H9 (cell line): Measurements from ENCODE around the gene CRMP1. TPM values are rescaled to one million over a fixed set of nuclear protein-coding genes. Genes with fewer than 3 reads are reported as not detected.

Experiments used
- DNase-seq: peaks from one replicate; pipeline ENCODE4 v3.0.0-alpha.2; 2017
- H2AFZ ChIP-seq: one replicate; pipeline ENCODE4 v1.6.1; 2013; ENCODE audit warnings: mild to moderate bottlenecking, low read length, control low read depth, moderate library complexity
- H2AK5ac ChIP-seq: 2 replicates; pipeline ENCODE4 v1.6.1; 2013; ENCODE audit warnings: low read length, control low read depth, mixed read lengths; ENCODE audit not compliant: insufficient read length
- H2BK120ac ChIP-seq: one replicate; pipeline ENCODE4 v1.6.1; 2013; ENCODE audit warnings: low read depth, mild to moderate bottlenecking, low read length, control low read depth, inconsistent platforms; ENCODE audit not compliant: poor library complexity, severe bottlenecking
- H2BK12ac ChIP-seq: 2 replicates; pipeline ENCODE4 v1.6.1; 2013; ENCODE audit warnings: low read length, control low read depth, mixed read lengths, low read depth; ENCODE audit not compliant: insufficient read length
- H2BK15ac ChIP-seq: 2 replicates; pipeline ENCODE4 v1.6.1; 2013; ENCODE audit warnings: low read depth, low read length, control low read depth
- H2BK20ac ChIP-seq: one replicate; pipeline ENCODE4 v1.6.1; 2013; ENCODE audit warnings: low read depth, mild to moderate bottlenecking, low read length, control low read depth, inconsistent platforms; ENCODE audit not compliant: poor library complexity, severe bottlenecking
- H2BK5ac ChIP-seq: 2 replicates; pipeline ENCODE4 v1.6.1; 2013; ENCODE audit warnings: low read length, control low read depth, mixed read lengths; ENCODE audit not compliant: insufficient read length
- H3K14ac ChIP-seq: 2 replicates; pipeline ENCODE4 v1.6.1; 2013; ENCODE audit warnings: low read length, control low read depth; ENCODE audit not compliant: insufficient read depth
- H3K18ac ChIP-seq: 2 replicates; pipeline ENCODE4 v1.6.1; 2013; ENCODE audit warnings: low read depth, mild to moderate bottlenecking, mixed read lengths, low read length, control low read depth; ENCODE audit not compliant: insufficient read length
- H3K23ac ChIP-seq: 2 replicates; pipeline ENCODE4 v1.6.1; 2013; ENCODE audit warnings: low read length, control low read depth, mixed read lengths, low read depth; ENCODE audit not compliant: insufficient read length
- H3K23me2 ChIP-seq: 2 replicates; pipeline ENCODE4 v1.6.1; 2013; ENCODE audit warnings: low read depth, mild to moderate bottlenecking, mixed read lengths, low read length, control low read depth; ENCODE audit not compliant: insufficient read length, poor library complexity, severe bottlenecking
- H3K27ac ChIP-seq: 2 replicates; pipeline ENCODE4 v1.5.1; 2013; ENCODE audit warnings: low read length, control low read depth, mixed read lengths, low read depth; ENCODE audit not compliant: insufficient read length
- H3K27me3 ChIP-seq: 2 replicates; pipeline ENCODE4 v1.6.1; 2013; ENCODE audit warnings: low read length, control low read depth, inconsistent platforms; ENCODE audit not compliant: insufficient read depth
- H3K4ac ChIP-seq: 2 replicates; pipeline ENCODE4 v1.6.1; 2013; ENCODE audit warnings: low read depth, mild to moderate bottlenecking, control low read depth, inconsistent platforms, low read length, moderate library complexity
- H3K4me1 ChIP-seq: 2 replicates; pipeline ENCODE4 v1.6.1; 2013; ENCODE audit warnings: low read length, control low read depth, inconsistent platforms; ENCODE audit not compliant: insufficient read depth
- H3K4me2 ChIP-seq: 2 replicates; pipeline ENCODE4 v1.6.1; 2013; ENCODE audit warnings: low read length, control low read depth, mixed read lengths; ENCODE audit not compliant: insufficient read length, insufficient read depth
- H3K56ac ChIP-seq: 2 replicates; pipeline ENCODE4 v1.6.1; 2013; ENCODE audit warnings: low read depth, mild to moderate bottlenecking, mixed read lengths, low read length, control low read depth; ENCODE audit not compliant: insufficient read length
- H3K79me1 ChIP-seq: 2 replicates; pipeline ENCODE4 v1.6.1; 2013; ENCODE audit warnings: low read depth, mild to moderate bottlenecking, moderate library complexity, low read length, control low read depth, inconsistent platforms; ENCODE audit not compliant: insufficient read depth, poor library complexity, severe bottlenecking
- H3K79me2 ChIP-seq: 2 replicates; pipeline ENCODE4 v1.6.1; 2013; ENCODE audit warnings: low read length, control low read depth, inconsistent platforms; ENCODE audit not compliant: insufficient read depth
- H3K9ac ChIP-seq: 2 replicates; pipeline ENCODE4 v1.6.1; 2013; ENCODE audit warnings: low read length, control low read depth, mixed read lengths; ENCODE audit not compliant: insufficient read length; ENCODE audit errors: extremely low read depth
- H3K9me3 ChIP-seq: one replicate; pipeline ENCODE4 v1.6.1; 2013; ENCODE audit warnings: low read depth, low read length, inconsistent platforms; ENCODE audit not compliant: control insufficient read depth
- H3T11ph ChIP-seq: one replicate; pipeline ENCODE4 v1.6.1; 2013; ENCODE audit warnings: mild to moderate bottlenecking, low read length, control low read depth, inconsistent platforms
- H4K20me1 ChIP-seq: one replicate; pipeline ENCODE4 v1.6.1; 2013; ENCODE audit not compliant: control insufficient read depth, insufficient read length, insufficient read depth
- H4K5ac ChIP-seq: 2 replicates; pipeline ENCODE4 v1.6.1; 2013; ENCODE audit warnings: low read depth, mild to moderate bottlenecking, mixed read lengths, low read length, control low read depth; ENCODE audit not compliant: insufficient read length
- H4K8ac ChIP-seq: replicated peaks from 2 replicates; pipeline ENCODE4 v1.6.1; 2013; ENCODE audit warnings: low read length, control low read depth, mixed read lengths, low read depth; ENCODE audit not compliant: insufficient read length
- H4K91ac ChIP-seq: 2 replicates; pipeline ENCODE4 v1.6.1; 2013; ENCODE audit warnings: low read depth, mild to moderate bottlenecking, moderate library complexity, mixed read lengths, low read length, control low read depth; ENCODE audit not compliant: insufficient read length
- H3K27ac Mint-ChIP-seq, 3 experiments: 2 replicates in 2 of 3; 3 replicates in 1 of 3; pipeline ENCODE4 v1.8.0; 2020 to 2021; ENCODE audit warnings: mixed read lengths in 3 of 3, mild to moderate bottlenecking in 1 of 3, moderate library complexity in 1 of 3
- H3K27me3 Mint-ChIP-seq: 2 replicates; pipeline ENCODE4 v1.8.0; 2021; ENCODE audit warnings: low read depth, mild to moderate bottlenecking, moderate library complexity, mixed read lengths
- H3K36me3 Mint-ChIP-seq, 3 experiments: 2 replicates in 2 of 3; 3 replicates in 1 of 3; pipeline ENCODE4 v1.8.0; 2020 to 2021; ENCODE audit warnings: low read depth in 3 of 3, mixed read lengths in 3 of 3; ENCODE audit not compliant: insufficient read depth in 1 of 3
- H3K4me1 Mint-ChIP-seq, 2 experiments: 2 replicates each; pipeline ENCODE4 v1.8.0; 2020; ENCODE audit warnings: mixed read lengths in 2 of 2
- H3K4me3 Mint-ChIP-seq, 2 experiments: 2 replicates in 1 of 2; 3 replicates in 1 of 2; pipeline ENCODE4 v1.8.0; 2020 to 2021; ENCODE audit warnings: mild to moderate bottlenecking in 2 of 2, mixed read lengths in 2 of 2, moderate library complexity in 1 of 2
- H3K9me3 Mint-ChIP-seq, 2 experiments: 2 replicates in 1 of 2; 3 replicates in 1 of 2; pipeline ENCODE4 v1.8.0; 2020; ENCODE audit warnings: mild to moderate bottlenecking in 2 of 2, mixed read lengths in 2 of 2, moderate library complexity in 1 of 2
- WGBS: extraction: QIAGEN DNeasy Blood & Tissue Kit; methylation state at CpG from one replicate; pipeline ENCODE4 v1.1.7; 2013; ENCODE audit warnings: missing lambda C conversion rate, low lambda C conversion rate, mixed read lengths; ENCODE audit not compliant: insufficient read length; ENCODE audit errors: extremely low coverage; 5-methylcytosine and 5-hydroxymethylcytosine counted together
- total RNA-seq: library from RNA; stranded (reverse); gene quantifications from 2 replicates; pipeline ENCODE4 v1.2.1, GENCODE V29; 2021
- TF ChIP-seq, protein P1 (sequence below): fragments of 200-600 bp; sonication (generic); conservative IDR thresholded peaks from 3 replicates; pipeline ENCODE4 v1.8.0; 2021; ENCODE audit warnings: antibody characterized with exemption, mild to moderate bottlenecking

The CRMP1 gene
- total RNA-seq, 1 experiment from 2014 or later = 71.6 TPM

- Histone ChIP-seq H3K23me2 (no peaks in the 10 kb centered on the region), H3K4ac (no peak overlapping the region), H3K9me3 (no peaks in the 10 kb centered on the region), H2BK15ac (no peak overlapping the region), H4K20me1 (no peaks in the 10 kb centered on the region), H3K27ac (no peak overlapping the region), H2BK120ac (no peak overlapping the region), H4K5ac (no peak overlapping the region), H4K8ac (no peak overlapping the region), H3K14ac (no peak overlapping the region), H3K9ac (no peak overlapping the region), H3K4me2 (no peak overlapping the region), H2AK5ac (no peak overlapping the region), H2BK12ac (no peak overlapping the region), H3K79me2 (no peaks in the 10 kb centered on the region), H3K18ac (no peak overlapping the region), H3K23ac (no peak overlapping the region), H3K56ac (no peak overlapping the region), H2AFZ (no peak overlapping the region), H2BK5ac (no peak overlapping the region), H3K4me1 (peaks cover 3% of the 10 kb centered on the region; the same call in 1 of the 2 replicates), H3K79me1 (no peaks in the 10 kb centered on the region), H3K27me3 (no peaks in the 10 kb centered on the region), H2BK20ac (no peak overlapping the region), H4K91ac (no peak overlapping the region), H3T11ph (no peak overlapping the region)
- Mint-ChIP-seq H3K4me3 (no peak overlapping the region), H3K27me3 (peaks cover 29% of the 10 kb centered on the region), H3K4me1 (peaks cover 19 to 21% of the 10 kb centered on the region in 2 experiments), H3K36me3 (no peaks in the 10 kb centered on the region), H3K27ac (no peak overlapping the region), H3K9me3 (no peaks in the 10 kb centered on the region)
- no CpG with 5 or more reads among the region's 4 CpGs for WGBS
- no peak for DNase-seq
- TF ChIP-seq, protein P1, sequence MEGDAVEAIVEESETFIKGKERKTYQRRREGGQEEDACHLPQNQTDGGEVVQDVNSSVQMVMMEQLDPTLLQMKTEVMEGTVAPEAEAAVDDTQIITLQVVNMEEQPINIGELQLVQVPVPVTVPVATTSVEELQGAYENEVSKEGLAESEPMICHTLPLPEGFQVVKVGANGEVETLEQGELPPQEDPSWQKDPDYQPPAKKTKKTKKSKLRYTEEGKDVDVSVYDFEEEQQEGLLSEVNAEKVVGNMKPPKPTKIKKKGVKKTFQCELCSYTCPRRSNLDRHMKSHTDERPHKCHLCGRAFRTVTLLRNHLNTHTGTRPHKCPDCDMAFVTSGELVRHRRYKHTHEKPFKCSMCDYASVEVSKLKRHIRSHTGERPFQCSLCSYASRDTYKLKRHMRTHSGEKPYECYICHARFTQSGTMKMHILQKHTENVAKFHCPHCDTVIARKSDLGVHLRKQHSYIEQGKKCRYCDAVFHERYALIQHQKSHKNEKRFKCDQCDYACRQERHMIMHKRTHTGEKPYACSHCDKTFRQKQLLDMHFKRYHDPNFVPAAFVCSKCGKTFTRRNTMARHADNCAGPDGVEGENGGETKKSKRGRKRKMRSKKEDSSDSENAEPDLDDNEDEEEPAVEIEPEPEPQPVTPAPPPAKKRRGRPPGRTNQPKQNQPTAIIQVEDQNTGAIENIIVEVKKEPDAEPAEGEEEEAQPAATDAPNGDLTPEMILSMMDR = no peak
Observed at GRCh38 chr4:5927747-5928146, 34.9 kb upstream of the CRMP1 start.
